Neuronal stem cell (in vitro differentiated cells): ENCODE measurements around the gene AP3S2.

Experiments
- DNase-seq: peaks from one replicate; pipeline ENCODE4 v3.0.0-alpha.2; 2013; ENCODE audit warnings: low spot score
- H2AFZ ChIP-seq: one replicate; pipeline ENCODE4 v1.6.1; 2013; ENCODE audit warnings: mild to moderate bottlenecking, low read length, inconsistent platforms
- H2AK5ac ChIP-seq: 2 replicates; pipeline ENCODE4 v1.6.1; 2013; ENCODE audit warnings: low read depth, mild to moderate bottlenecking, inconsistent platforms, low read length, moderate library complexity, mixed read lengths
- H2BK120ac ChIP-seq: 2 replicates; pipeline ENCODE4 v1.6.1; 2013; ENCODE audit warnings: low read depth, mild to moderate bottlenecking, inconsistent platforms, low read length, moderate library complexity, mixed read lengths
- H2BK12ac ChIP-seq: one replicate; pipeline ENCODE4 v1.6.1; 2013; ENCODE audit warnings: low read length, inconsistent platforms
- H2BK15ac ChIP-seq: 2 replicates; pipeline ENCODE4 v1.6.1; 2013; ENCODE audit warnings: mild to moderate bottlenecking, low read length, inconsistent platforms, mixed read lengths
- H2BK5ac ChIP-seq: one replicate; pipeline ENCODE4 v1.6.1; 2013; ENCODE audit warnings: inconsistent platforms, mild to moderate bottlenecking, low read length, moderate library complexity
- H3K14ac ChIP-seq: one replicate; pipeline ENCODE4 v1.6.1; 2013; ENCODE audit warnings: low read length, inconsistent platforms
- H3K18ac ChIP-seq: 2 replicates; pipeline ENCODE4 v1.6.1; 2013; ENCODE audit warnings: low read length, inconsistent platforms
- H3K23ac ChIP-seq: 2 replicates; pipeline ENCODE4 v1.6.1; 2013; ENCODE audit warnings: low read depth, mild to moderate bottlenecking, mixed read lengths, low read length, inconsistent platforms; ENCODE audit not compliant: poor library complexity
- H3K27ac ChIP-seq: replicated peaks from 3 replicates; pipeline ENCODE4 v1.5.1; 2013; ENCODE audit warnings: low read length, inconsistent platforms
- H3K27me3 ChIP-seq, 3 experiments: 2 replicates each; pipeline ENCODE4 v1.6.1; 2013; ENCODE audit warnings: low read length in 3 of 3, mild to moderate bottlenecking in 2 of 3, inconsistent platforms in 1 of 3, low read depth in 1 of 3, mixed read lengths in 1 of 3, moderate library complexity in 1 of 3; ENCODE audit not compliant: control insufficient read depth in 3 of 3, insufficient read depth in 3 of 3
- H3K36me3 ChIP-seq, 2 donors: replicated peaks in 1 of 2; 2 replicates each; pipeline ENCODE4 v1.6.1; 2013; ENCODE audit warnings: low read length in 2 of 2; ENCODE audit not compliant: control insufficient read depth in 2 of 2, insufficient read depth in 2 of 2
- H3K4ac ChIP-seq: 2 replicates; pipeline ENCODE4 v1.6.1; 2013; ENCODE audit warnings: inconsistent platforms, mild to moderate bottlenecking, low read length, moderate library complexity
- H3K4me1 ChIP-seq, 2 donors: 1 replicate in 1 of 2; 2 replicates in 1 of 2; pipeline ENCODE4 v1.6.1; 2013; ENCODE audit warnings: low read length in 2 of 2, low read depth in 1 of 2; ENCODE audit not compliant: control insufficient read depth in 2 of 2, insufficient read depth in 1 of 2
- H3K4me2 ChIP-seq: one replicate; pipeline ENCODE4 v1.6.1; 2013; ENCODE audit warnings: mild to moderate bottlenecking, low read length, inconsistent platforms; ENCODE audit not compliant: insufficient read depth, poor library complexity, severe bottlenecking
- H3K4me3 ChIP-seq, 2 donors: 2 replicates each; pipeline ENCODE4 v1.5.1; 2013; ENCODE audit warnings: low read length in 2 of 2, mild to moderate bottlenecking in 2 of 2, inconsistent platforms in 1 of 2, moderate library complexity in 1 of 2
- H3K79me1 ChIP-seq: one replicate; pipeline ENCODE4 v1.6.1; 2013; ENCODE audit warnings: low read depth, mild to moderate bottlenecking, inconsistent platforms, low read length, moderate library complexity
- H3K9ac ChIP-seq: one replicate; pipeline ENCODE4 v1.6.1; 2013; ENCODE audit warnings: mild to moderate bottlenecking, low read depth, low read length, inconsistent platforms; ENCODE audit not compliant: poor library complexity
- H3K9me3 ChIP-seq, 2 donors: replicated peaks in 1 of 2; 2 replicates each; pipeline versions ENCODE3 to v1.6.1; 2013; ENCODE audit warnings: low read length in 2 of 2, mild to moderate bottlenecking in 2 of 2, inconsistent platforms in 1 of 2, low read depth in 1 of 2, mixed read lengths in 1 of 2, moderate library complexity in 1 of 2; ENCODE audit not compliant: control insufficient read depth in 2 of 2, insufficient read depth in 1 of 2
- H4K8ac ChIP-seq: one replicate; pipeline ENCODE4 v1.6.1; 2013; ENCODE audit warnings: low read depth, mild to moderate bottlenecking, inconsistent platforms, low read length, moderate library complexity
- H4K91ac ChIP-seq: one replicate; pipeline ENCODE4 v1.6.1; 2013; ENCODE audit warnings: low read length, low read depth, mild to moderate bottlenecking, inconsistent platforms; ENCODE audit not compliant: poor library complexity
- WGBS, 2 donors: extraction: QIAGEN DNeasy Blood & Tissue Kit; methylation state at CpG; one replicate each; pipeline ENCODE4 v1.1.7; 2013; ENCODE audit warnings: missing lambda C conversion rate in 2 of 2, mixed read lengths in 1 of 2; ENCODE audit not compliant: insufficient read length in 2 of 2, insufficient replicate concordance in 1 of 2; ENCODE audit errors: extremely low coverage in 2 of 2; 5-methylcytosine and 5-hydroxymethylcytosine counted together

AP3S2 gene

DNA sequence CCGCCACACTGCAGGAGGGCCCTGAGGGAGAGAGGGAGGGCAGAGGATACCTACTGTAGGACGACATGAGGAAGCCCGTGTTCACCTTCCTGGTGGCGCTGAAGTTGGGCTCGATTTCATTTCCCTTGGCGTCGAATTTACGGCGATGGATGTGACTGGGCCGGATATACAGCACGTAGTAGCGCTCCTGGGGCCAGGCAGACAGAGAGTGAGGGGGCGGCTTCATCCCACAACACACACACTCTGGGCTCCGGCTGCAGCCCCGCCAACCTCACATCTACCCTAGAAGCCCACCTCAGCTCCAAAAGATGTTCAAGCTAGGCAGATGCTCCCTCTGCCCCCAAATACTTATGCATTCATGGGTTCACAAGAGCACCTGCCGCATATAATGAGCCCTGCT is 14.4 kb upstream of the AP3S2 start:
- no peak overlapping the region for H3K4ac ChIP-seq
- no peak overlapping the region for H2BK12ac ChIP-seq
- no peaks in the 10 kb centered on the region for H3K27me3 ChIP-seq
- no peak overlapping the region for H2AFZ ChIP-seq
- H2AK5ac ChIP-seq: peak overlapping the region; percentile 78
- peaks cover 7 to 69% of the 10 kb centered on the region in 2 donors for H3K36me3 ChIP-seq
- no peak for DNase-seq
- WGBS, 2 donors: no CpG with 5 or more reads among the region's 16 CpGs
- H2BK5ac ChIP-seq: no peak overlapping the region
- no peak overlapping the region for H2BK120ac ChIP-seq
- H3K4me2 ChIP-seq: no peak overlapping the region
- no peak overlapping the region for H4K91ac ChIP-seq
- H3K79me1 ChIP-seq: no peaks in the 10 kb centered on the region
- H3K18ac ChIP-seq: no peak overlapping the region
- no peak overlapping the region for H3K23ac ChIP-seq
- H3K9ac ChIP-seq: peak overlapping the region; percentile 80
- no peak overlapping the region for H3K14ac ChIP-seq
- no peaks in the 10 kb centered on the region for H3K9me3 ChIP-seq
- H3K4me1 ChIP-seq: peaks cover 2 to 7% of the 10 kb centered on the region in 2 donors
- H3K27ac ChIP-seq: no peak overlapping the region
- H4K8ac ChIP-seq: no peak overlapping the region
- no peak overlapping the region for H2BK15ac ChIP-seq
- no peak overlapping the region for H3K4me3 ChIP-seq

DNA sequence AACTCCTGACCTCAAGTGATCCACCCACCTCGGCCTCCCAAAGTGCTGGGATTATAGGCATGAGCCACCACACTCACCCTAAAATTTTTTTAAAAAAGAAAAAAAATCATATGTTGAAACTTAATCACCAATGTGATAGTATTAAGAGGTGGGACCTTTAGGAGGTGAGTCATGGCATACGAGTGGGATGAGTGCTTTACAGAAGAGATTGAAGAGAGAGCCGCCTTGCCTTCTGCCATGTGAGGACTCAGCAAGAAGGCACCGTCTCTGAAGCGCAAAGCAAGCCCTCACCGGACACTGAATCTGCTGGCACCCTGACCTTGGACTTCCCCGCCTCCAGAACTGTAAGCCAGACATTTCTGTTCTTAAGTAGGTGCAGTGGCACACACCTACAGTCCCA is 13.5 kb upstream of the AP3S2 start:
- Histone ChIP-seq H3K9ac (no peak overlapping the region), H3K18ac (no peak overlapping the region), H2BK15ac (no peak overlapping the region), H2BK120ac (no peak overlapping the region), H3K79me1 (no peaks in the 10 kb centered on the region), H3K4me2 (no peak overlapping the region), H3K4me3 (no peak overlapping the region), H2BK5ac (no peak overlapping the region), H3K27ac (no peak overlapping the region), H3K23ac (no peak overlapping the region), H3K27me3 (no peaks in the 10 kb centered on the region), H4K91ac (no peak overlapping the region), H3K14ac (no peak overlapping the region), H2AFZ (no peak overlapping the region), H3K9me3 (no peaks in the 10 kb centered on the region), H2AK5ac (no peak overlapping the region), H3K4me1 (peaks cover 2 to 3% of the 10 kb centered on the region in 2 donors), H3K36me3 (peaks cover 11 to 77% of the 10 kb centered on the region in 2 donors), H4K8ac (no peak overlapping the region), H2BK12ac (no peak overlapping the region), H3K4ac (no peak overlapping the region)
- no peak for DNase-seq
- WGBS, 2 donors: no CpG with 5 or more reads among the region's 7 CpGs

- Histone ChIP-seq H3K27me3 (no peaks in the 10 kb centered on the region), H3K36me3 (peaks cover 14 to 87% of the 10 kb centered on the region in 2 donors), H3K4me2 (no peak overlapping the region), H3K18ac (no peak overlapping the region), H3K79me1 (no peaks in the 10 kb centered on the region), H2AFZ (no peak overlapping the region), H2BK15ac (no peak overlapping the region), H4K8ac (no peak overlapping the region), H3K27ac (no peak overlapping the region), H2BK5ac (no peak overlapping the region), H3K4me3 (no peak overlapping the region), H3K4me1 (no peaks in the 10 kb centered on the region), H3K9me3 (no peaks in the 10 kb centered on the region), H2AK5ac (no peak overlapping the region), H3K4ac (no peak overlapping the region), H2BK120ac (no peak overlapping the region), H3K9ac (peak overlapping the region; percentile 27), H4K91ac (no peak overlapping the region), H2BK12ac (no peak overlapping the region), H3K14ac (no peak overlapping the region), H3K23ac (no peak overlapping the region)
- WGBS, 2 donors: no CpG with 5 or more reads among the region's 5 CpGs
- no peak for DNase-seq
These were observed 12.1 kb upstream of the AP3S2 start for GRCh38 chr15:89905846-89906378.

- Histone ChIP-seq H3K9me3 (no peaks in the 10 kb centered on the region), H4K91ac (no peak overlapping the region), H2BK12ac (no peak overlapping the region), H3K36me3 (peaks cover 14 to 85% of the 10 kb centered on the region in 2 donors), H3K18ac (no peak overlapping the region), H2BK15ac (no peak overlapping the region), H2BK120ac (no peak overlapping the region), H2BK5ac (no peak overlapping the region), H3K4ac (no peak overlapping the region), H3K4me3 (no peak overlapping the region), H2AK5ac (no peak overlapping the region), H3K27me3 (no peaks in the 10 kb centered on the region), H3K4me1 (no peaks in the 10 kb centered on the region), H3K23ac (no peak overlapping the region), H4K8ac (no peak overlapping the region), H2AFZ (no peak overlapping the region), H3K79me1 (no peaks in the 10 kb centered on the region), H3K14ac (no peak overlapping the region), H3K9ac (no peak overlapping the region), H3K27ac (no peak overlapping the region), H3K4me2 (no peak overlapping the region)
- WGBS, 2 donors: no CpG with 5 or more reads among the region's 5 CpGs
- no peak for DNase-seq
These were observed 10.7 kb upstream of the AP3S2 start for GRCh38 chr15:89904519-89904918.
